CD4-positive, alpha-beta memory T cell (primary cell): Measurements from ENCODE around the gene ZNF681. TPM values are rescaled to one million over a fixed set of nuclear protein-coding genes. Genes with fewer than 3 reads are reported as not detected.
"Not testable (repeated sequence)": the region's sequence is repeated elsewhere in the genome, so short reads cannot be mapped to it uniquely, and the experiment has no call there.

ENCODE experiments used
- CTCF ChIA-PET: fragments of 350-600 bp; sonication (Branson Sonifier 250); formaldehyde crosslinking; loops from one replicate; lab custom pipeline; 2021; ENCODE audit warnings: inconsistent platforms; ENCODE audit not compliant: partially characterized antibody; lab: Charles Lee
- POLR2A ChIA-PET: fragments of 350-600 bp; sonication (Branson Sonifier 250); formaldehyde crosslinking; loops from one replicate; lab custom pipeline; 2021; ENCODE audit not compliant: partially characterized antibody; lab: Charles Lee
- DNase-seq, 5 donors: peaks; one replicate each; pipeline versions ENCODE4 v3.0.0 to v3.0.0-alpha.2; 2020 to 2022; ENCODE audit warnings: mixed read lengths in 1 of 5
- H3K27ac ChIP-seq: one replicate; pipeline ENCODE4 v1.7.0; 2013; ENCODE audit warnings: low read depth, low read length
- H3K27me3 ChIP-seq: 2 replicates; pipeline ENCODE4 v1.7.0; 2013; ENCODE audit warnings: mild to moderate bottlenecking, low read length, moderate library complexity; ENCODE audit not compliant: insufficient read depth
- H3K36me3 ChIP-seq: 2 replicates; pipeline ENCODE4 v1.7.0; 2013; ENCODE audit warnings: mild to moderate bottlenecking, low read length, moderate library complexity; ENCODE audit not compliant: insufficient read depth
- H3K4me1 ChIP-seq: 2 replicates; pipeline ENCODE4 v1.7.0; 2013; ENCODE audit warnings: mild to moderate bottlenecking, low read length, moderate library complexity; ENCODE audit not compliant: insufficient read depth
- H3K4me3 ChIP-seq, 2 donors: one replicate each; pipeline ENCODE4 v1.7.0; 2013; ENCODE audit warnings: low read length in 2 of 2, mild to moderate bottlenecking in 1 of 2
- H3K9me3 ChIP-seq, 2 donors: one replicate each; pipeline ENCODE4 v1.7.0; 2013; ENCODE audit warnings: low read length in 2 of 2, control low read depth in 1 of 2; ENCODE audit not compliant: control insufficient read depth in 1 of 2
- H3K27ac Mint-ChIP-seq, 7 donors: one replicate each; pipeline ENCODE4 v1.8.0; 2020 to 2021; ENCODE audit warnings: mixed read lengths in 7 of 7, mild to moderate bottlenecking in 6 of 7, inconsistent platforms in 3 of 7, moderate library complexity in 3 of 7
- H3K27me3 Mint-ChIP-seq, 2 donors: one replicate each; pipeline ENCODE4 v1.8.0; 2020 to 2021; ENCODE audit warnings: mixed read lengths in 2 of 2
- H3K36me3 Mint-ChIP-seq, 2 donors: one replicate each; pipeline ENCODE4 v1.8.0; 2020 to 2021; ENCODE audit warnings: mixed read lengths in 2 of 2, inconsistent platforms in 1 of 2, mild to moderate bottlenecking in 1 of 2
- H3K4me1 Mint-ChIP-seq, 4 donors: one replicate each; pipeline ENCODE4 v1.8.0; 2020 to 2021; ENCODE audit warnings: mixed read lengths in 4 of 4, mild to moderate bottlenecking in 1 of 4
- H3K4me3 Mint-ChIP-seq, 8 donors: one replicate each; pipeline ENCODE4 v1.8.0; 2020 to 2021; ENCODE audit warnings: mixed read lengths in 8 of 8, mild to moderate bottlenecking in 7 of 8, moderate library complexity in 6 of 8, inconsistent platforms in 3 of 8
- H3K9me3 Mint-ChIP-seq, 8 donors: one replicate each; pipeline ENCODE4 v1.8.0; 2020 to 2021; ENCODE audit warnings: mixed read lengths in 8 of 8, mild to moderate bottlenecking in 5 of 8, inconsistent platforms in 3 of 8, moderate library complexity in 1 of 8
- intact Hi-C: fragments of 100-400 bp; cut with micrococcal nuclease; formaldehyde crosslinking; loops from one replicate; pipeline ENCODE4 v1.15.1; 2023
- polyA plus RNA-seq, 2 donors: library from polyadenylated mRNA; unstranded; fragments of 300-500 nt; fragmentation: Illumina TruSeq; gene quantifications; one replicate each; pipeline ENCODE4 v1.2.3, GENCODE V29; 2021
- total RNA-seq, 2 experiments: library from RNA; stranded (reverse); gene quantifications; one replicate each; pipeline ENCODE4 v1.2.3, GENCODE V29; 2021

The ZNF681 gene
- total and polyA plus RNA-seq, 4 experiments from 2014 or later, result 1.1 to 8.3 (median 5.1) TPM

DNA sequence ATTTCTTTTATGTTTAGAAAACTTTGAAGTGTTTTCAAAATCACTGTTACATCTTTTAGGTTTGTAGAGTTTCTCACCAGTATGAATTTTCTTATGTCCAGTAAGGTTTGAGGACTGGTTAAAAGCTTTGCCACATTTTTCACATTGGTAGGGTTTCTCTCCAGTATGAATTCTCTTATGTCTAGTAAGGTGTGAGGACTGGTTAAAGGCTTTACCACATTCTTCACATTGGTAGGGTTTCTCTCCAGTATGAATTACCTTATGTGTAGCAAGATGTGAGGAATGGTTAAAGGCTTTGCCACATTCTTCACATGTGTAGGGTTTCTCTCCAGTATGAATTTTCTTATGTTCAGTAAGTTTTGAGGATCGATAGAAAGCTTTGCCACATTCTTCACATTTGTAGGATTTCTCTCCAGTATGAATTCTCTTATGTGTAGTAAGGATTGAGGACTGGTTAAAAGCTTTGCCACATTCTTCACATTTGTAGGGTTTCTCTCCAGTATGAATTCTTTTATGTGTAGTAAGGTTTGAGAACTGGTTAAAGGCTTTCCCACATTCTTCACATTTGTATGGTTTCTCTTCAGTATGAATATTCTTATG, 15.0 kb downstream of the ZNF681 start:
- CTCF ChIA-PET, H3K27ac ChIP-seq, H3K4me1 ChIP-seq, H3K27me3 ChIP-seq, H3K27me3 Mint-ChIP-seq, H3K27ac Mint-ChIP-seq, H3K4me3 Mint-ChIP-seq, H3K4me1 Mint-ChIP-seq, intact Hi-C loops, H3K4me3 ChIP-seq, H3K36me3 ChIP-seq, DNase-seq, POLR2A ChIA-PET: not testable (repeated sequence)
- Mint-ChIP-seq H3K36me3 (peaks cover 42 to 46% of the 10 kb centered on the region in 2 donors), H3K9me3 (peaks cover 0 to 80% (median 57%) of the 10 kb centered on the region in 8 donors)
- H3K9me3 ChIP-seq, result peaks cover 0 to 14% of the 10 kb centered on the region in 2 donors

GRCh38 chr19:23730729-23731465, 27.8 kb downstream of the ZNF681 start:
- H3K4me3 ChIP-seq, H3K27ac Mint-ChIP-seq, H3K4me3 Mint-ChIP-seq, H3K27me3 Mint-ChIP-seq, H3K27ac ChIP-seq, H3K36me3 ChIP-seq, H3K4me1 ChIP-seq, H3K4me1 Mint-ChIP-seq, DNase-seq, intact Hi-C loops, H3K36me3 Mint-ChIP-seq, H3K9me3 ChIP-seq, H3K27me3 ChIP-seq, POLR2A ChIA-PET: not testable (repeated sequence)
- H3K9me3 Mint-ChIP-seq, result peaks cover 0 to 44% (median 32%) of the 10 kb centered on the region in 8 donors
- CTCF ChIA-PET, result interaction anchor here (0.6 kb wide), 1 partner anchor 101 kb away, joined by 3 read pairs; no protein-coding TSS in a partner anchor

- H3K4me1 Mint-ChIP-seq, H3K4me1 ChIP-seq, H3K4me3 Mint-ChIP-seq, H3K9me3 ChIP-seq, CTCF ChIA-PET, H3K4me3 ChIP-seq, H3K36me3 Mint-ChIP-seq, H3K27ac Mint-ChIP-seq, intact Hi-C loops, H3K27me3 Mint-ChIP-seq, POLR2A ChIA-PET, H3K27me3 ChIP-seq, H3K27ac ChIP-seq, H3K36me3 ChIP-seq, DNase-seq: not testable (repeated sequence)
- H3K9me3 Mint-ChIP-seq, result peaks cover 0 to 16% (median 6%) of the 10 kb centered on the region in 8 donors
Measured at GRCh38 chr19:23724161-23724560, 34.5 kb downstream of the ZNF681 start.

DNA sequence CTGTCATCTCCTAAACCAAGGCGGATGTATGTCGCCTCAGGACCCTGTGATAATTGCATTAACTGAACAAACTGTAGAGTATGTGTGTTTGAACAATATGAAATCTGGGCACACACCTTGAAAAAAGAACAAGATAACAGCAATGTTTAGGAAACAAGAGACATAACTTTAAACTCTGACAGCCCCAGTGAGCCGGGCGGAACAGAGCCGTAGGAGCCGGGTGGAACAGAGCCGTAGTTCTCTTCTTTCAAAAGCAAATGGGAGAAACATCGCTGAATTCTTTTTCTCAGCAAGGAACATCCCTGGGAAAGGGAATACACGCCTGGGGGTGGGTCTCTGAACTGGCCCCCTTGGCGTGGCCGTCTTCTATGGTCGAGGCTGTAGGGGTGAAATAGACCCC, 39.9 kb downstream of the ZNF681 start:
- Mint-ChIP-seq H3K9me3 (peaks cover 0 to 10% (median 0%) of the 10 kb centered on the region in 8 donors), H3K4me1 (peaks cover 8 to 14% (median 11%) of the 10 kb centered on the region in 4 donors), H3K27ac (peak overlapping the region in 1 of 7 donors; percentile 7), H3K4me3 (peak overlapping the region in 4 of 8 donors; percentile 10 to 44 (median 32)), H3K27me3 (peaks cover 7 to 9% of the 10 kb centered on the region in 2 donors), H3K36me3 (no peaks in the 10 kb centered on the region)
- POLR2A ChIA-PET, result no interaction called here
- intact Hi-C loops, result no loop called here
- CTCF ChIA-PET, result no interaction called here
- H3K27ac ChIP-seq, result no peak overlapping the region
- DNase-seq, result no peak
- no peaks in the 10 kb centered on the region for H3K9me3 ChIP-seq
- no peaks in the 10 kb centered on the region for H3K4me1 ChIP-seq
- no peaks in the 10 kb centered on the region for H3K36me3 ChIP-seq
- H3K4me3 ChIP-seq, result no peak overlapping the region
- H3K27me3 ChIP-seq, result no peaks in the 10 kb centered on the region

DNA sequence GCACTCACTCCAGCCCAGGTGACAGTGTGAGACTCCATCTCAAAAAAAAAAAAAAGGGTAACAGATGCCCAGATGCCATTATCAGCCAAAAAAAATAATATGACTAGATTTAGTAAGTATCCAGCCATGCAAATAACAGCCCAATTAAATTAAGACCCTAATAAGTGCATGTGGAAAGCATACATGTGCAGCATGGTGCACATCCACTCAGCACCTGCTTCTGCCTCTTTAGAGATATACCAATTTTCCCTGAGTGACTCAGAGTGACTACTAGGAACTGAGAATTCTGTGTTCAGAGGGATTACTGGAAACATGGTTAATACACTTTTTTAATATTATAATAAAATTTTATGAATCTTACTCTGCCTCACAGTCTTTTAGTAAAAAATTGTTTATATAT, 41.9 kb downstream of the ZNF681 start:
- Histone ChIP-seq H3K36me3 (no peaks in the 10 kb centered on the region), H3K4me1 (no peaks in the 10 kb centered on the region), H3K27ac (no peak overlapping the region), H3K9me3 (no peaks in the 10 kb centered on the region), H3K4me3 (no peak overlapping the region), H3K27me3 (no peaks in the 10 kb centered on the region)
- ChIA-PET CTCF (no interaction called here), POLR2A (no interaction called here)
- Mint-ChIP-seq H3K9me3 (peaks cover 0 to 5% (median 0%) of the 10 kb centered on the region in 8 donors), H3K27me3 (peaks cover 7 to 9% of the 10 kb centered on the region in 2 donors), H3K4me1 (peaks cover 8 to 14% (median 11%) of the 10 kb centered on the region in 4 donors), H3K4me3 (no peak overlapping the region), H3K36me3 (no peaks in the 10 kb centered on the region), H3K27ac (no peak overlapping the region)
- no peak for DNase-seq
- intact Hi-C loops, result no loop called here

- CTCF ChIA-PET, result no interaction called here
- Mint-ChIP-seq H3K4me3 (no peak overlapping the region), H3K4me1 (no peaks in the 10 kb centered on the region), H3K27ac (no peak overlapping the region), H3K27me3 (no peaks in the 10 kb centered on the region), H3K36me3 (no peaks in the 10 kb centered on the region), H3K9me3 (peaks cover 0 to 8% (median 3%) of the 10 kb centered on the region in 8 donors)
- intact Hi-C loops, result no loop called here
- no peak for DNase-seq
- no peaks in the 10 kb centered on the region for H3K27me3 ChIP-seq
- H3K36me3 ChIP-seq, result no peaks in the 10 kb centered on the region
- H3K9me3 ChIP-seq, result no peaks in the 10 kb centered on the region
- H3K4me1 ChIP-seq, result no peaks in the 10 kb centered on the region
- POLR2A ChIA-PET, result no interaction called here
- no peak overlapping the region for H3K27ac ChIP-seq
- no peak overlapping the region for H3K4me3 ChIP-seq
Measured at GRCh38 chr19:23709347-23709746, 49.3 kb downstream of the ZNF681 start.

DNA sequence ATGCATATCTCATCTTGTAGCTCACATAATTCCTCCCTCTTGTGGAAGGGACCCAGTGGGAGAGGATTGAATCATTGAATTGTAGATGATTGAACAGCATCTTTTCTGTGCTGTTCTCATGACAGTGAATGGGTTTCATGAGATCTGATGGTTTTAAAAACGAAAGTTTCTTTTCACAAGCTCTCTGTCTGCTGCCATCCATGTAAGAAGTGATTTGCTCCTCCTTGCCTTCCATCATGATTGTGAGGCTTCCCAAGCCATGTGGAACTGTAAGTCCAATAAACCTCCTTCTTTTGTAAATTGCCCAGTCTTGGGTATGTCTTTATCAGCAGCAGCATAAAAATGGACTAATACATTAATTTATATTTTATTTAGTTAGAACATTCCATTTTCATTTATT, 52.0 kb downstream of the ZNF681 start:
- Mint-ChIP-seq H3K9me3 (peaks cover 0 to 10% (median 4%) of the 10 kb centered on the region in 8 donors), H3K4me3 (no peak overlapping the region), H3K27me3 (peaks cover 0 to 5% of the 10 kb centered on the region in 2 donors), H3K36me3 (no peaks in the 10 kb centered on the region), H3K27ac (peak overlapping the region in 1 of 7 donors; percentile 32), H3K4me1 (no peaks in the 10 kb centered on the region)
- H3K4me1 ChIP-seq, result no peaks in the 10 kb centered on the region
- no peak overlapping the region for H3K4me3 ChIP-seq
- H3K36me3 ChIP-seq, result no peaks in the 10 kb centered on the region
- no peaks in the 10 kb centered on the region for H3K9me3 ChIP-seq
- H3K27me3 ChIP-seq, result no peaks in the 10 kb centered on the region
- no peak overlapping the region for H3K27ac ChIP-seq
- no peak for DNase-seq
- POLR2A ChIA-PET, result no interaction called here
- intact Hi-C loops, result no loop called here
- CTCF ChIA-PET, result no interaction called here
